A549 (cell line): Measurements from ENCODE around the gene AMPD1. TPM values are rescaled to one million over a fixed set of nuclear protein-coding genes. Genes with fewer than 3 reads are reported as not detected.

ENCODE experiments used
- ATAC-seq, 2 experiments: fragments of 200-7000 bp in 1 of 2; fragments of >200 bp in 1 of 2; cut with Nextera tagmentation in 1 of 2; cut with Tn5 transposase in 1 of 2; 3 replicates each; pipeline versions ENCODE4 v1.8.0 to v1.9.1; 2018 to 2020; ENCODE audit warnings: mild to moderate bottlenecking in 1 of 2, moderate library complexity in 1 of 2
- CTCF ChIA-PET: fragments of 300-600 bp; sonication (Branson Sonifier 250); formaldehyde crosslinking; extraction: SDS; loops from one replicate; lab custom pipeline; 2021; ENCODE audit warnings: antibody characterized with exemption, inconsistent platforms; lab: Yijun Ruan, JAX
- POLR2A ChIA-PET: fragments of 350-600 bp; formaldehyde crosslinking; extraction: SDS; loops from one replicate; lab custom pipeline; 2021; ENCODE audit warnings: antibody characterized with exemption, inconsistent platforms; lab: Yijun Ruan, JAX
- DNase-seq, 2 experiments: peaks; one replicate each; pipeline versions ENCODE4 v3.0.0 to v3.0.0-alpha.2; 2011 to 2016; ENCODE audit warnings: low read depth in 1 of 2, low spot score in 1 of 2
- FAIRE-seq: peaks from 2 replicates; lab custom pipeline; 2011; peaks lifted over from hg19 to GRCh38; lab: Jason Lieb, UNC
- H3K27ac ChIP-seq, 2 experiments: fragments of >200 bp; sonication (Bioruptor Twin); formaldehyde crosslinking; 3 replicates each; pipeline ENCODE4 v1.5.1; 2016 to 2017
- H3K4me1 ChIP-seq: fragments of >200 bp; sonication (Bioruptor Twin); formaldehyde crosslinking; 3 replicates; pipeline ENCODE4 v1.6.1; 2016
- H3K4me2 ChIP-seq: fragments of >200 bp; sonication (Bioruptor Twin); formaldehyde crosslinking; 3 replicates; pipeline ENCODE4 v1.6.1; 2016
- H3K4me3 ChIP-seq: fragments of >200 bp; sonication (Bioruptor Twin); formaldehyde crosslinking; 3 replicates; pipeline ENCODE4 v1.5.1; 2016
- H3K9me3 ChIP-seq: fragments of >200 bp; sonication (Bioruptor Twin); formaldehyde crosslinking; 3 replicates; pipeline ENCODE4 v1.6.1; 2016
- CBX2 ChIP-seq: fragments of 200-600 bp; sonication (generic); IDR thresholded peaks from 2 replicates; pipeline ENCODE4 v1.6.1; 2016; ENCODE audit warnings: low read depth, mild to moderate bottlenecking, borderline replicate concordance
- CBX8 ChIP-seq: fragments of 200-600 bp; sonication (generic); IDR thresholded peaks from 2 replicates; pipeline ENCODE4 v1.6.1; 2016
- CEBPB ChIP-seq, 2 experiments: fragments of >200 bp in 1 of 2; sonication (Bioruptor Twin) in 1 of 2; formaldehyde crosslinking in 1 of 2; IDR thresholded peaks; 2 replicates each; pipeline ENCODE4 v1.6.1; 2012 to 2016
- EP300 ChIP-seq, 2 experiments: fragments of >200 bp; sonication (Bioruptor Twin); formaldehyde crosslinking; IDR thresholded peaks; 2 replicates in 1 of 2; 3 replicates in 1 of 2; pipeline ENCODE4 v1.6.1; 2016 to 2017
- ESRRA ChIP-seq: fragments of 150-350 bp; IDR thresholded peaks from 2 replicates; pipeline ENCODE4 v1.6.1; 2014; ENCODE audit warnings: mild to moderate bottlenecking, low read length, borderline replicate concordance
- FOXS1 ChIP-seq: fragments of 250-450 bp; sonication (Bioruptor Pico); IDR thresholded peaks from 2 replicates; pipeline ENCODE4 v1.5.0; 2020; ENCODE audit warnings: mild to moderate bottlenecking, moderate library complexity
- GATA3 ChIP-seq: IDR thresholded peaks from 2 replicates; pipeline ENCODE4 v1.6.1; 2012; ENCODE audit warnings: borderline replicate concordance
- HEYL ChIP-seq: fragments of 250-450 bp; sonication (Bioruptor Pico); IDR thresholded peaks from 2 replicates; pipeline ENCODE4 v1.8.0; 2021; ENCODE audit warnings: mild to moderate bottlenecking, moderate library complexity
- HOXB13 ChIP-seq: fragments of 250-450 bp; sonication (Bioruptor Pico); IDR thresholded peaks from 2 replicates; pipeline ENCODE4 v1.5.0; 2020; ENCODE audit warnings: low read depth, mild to moderate bottlenecking, moderate library complexity
- JUN ChIP-seq, 2 experiments: fragments of >200 bp; sonication (Bioruptor Twin); formaldehyde crosslinking; IDR thresholded peaks; 2 replicates in 1 of 2; 3 replicates in 1 of 2; pipeline ENCODE4 v1.6.1; 2016 to 2017
- JUNB ChIP-seq: fragments of >200 bp; sonication (Bioruptor Twin); formaldehyde crosslinking; IDR thresholded peaks from 2 replicates; pipeline ENCODE4 v1.6.1; 2016
- NFE2L2 ChIP-seq: fragments of 150-350 bp; conservative IDR thresholded peaks from 2 replicates; pipeline ENCODE4 v1.6.1; 2014; ENCODE audit warnings: low read length
- NPAS2 ChIP-seq: fragments of 250-450 bp; sonication (Bioruptor Pico); IDR thresholded peaks from 2 replicates; pipeline ENCODE4 v1.8.0; 2022; ENCODE audit warnings: mild to moderate bottlenecking, moderate library complexity, borderline replicate concordance
- NR3C1 ChIP-seq: fragments of >200 bp; sonication (Bioruptor Twin); formaldehyde crosslinking; IDR thresholded peaks from 3 replicates; pipeline ENCODE4 v1.6.1; 2017
- PBX3 ChIP-seq: IDR thresholded peaks from 2 replicates; pipeline ENCODE4 v1.6.1; 2012
- POLR2A ChIP-seq: IDR thresholded peaks from 2 replicates; pipeline ENCODE4 v1.6.1; 2012; ENCODE audit warnings: mild to moderate bottlenecking, low read length
- POLR2AphosphoS2 ChIP-seq: conservative IDR thresholded peaks from 2 replicates; pipeline ENCODE4 v1.6.1; 2012; ENCODE audit warnings: low read length, improper control_type of control experiment, inconsistent platforms
- RAD21 ChIP-seq, 2 experiments: fragments of >200 bp in 1 of 2; sonication (Bioruptor Twin) in 1 of 2; formaldehyde crosslinking in 1 of 2; IDR thresholded peaks in 1 of 2; conservative IDR thresholded peaks in 1 of 2; 2 replicates in 1 of 2; 3 replicates in 1 of 2; pipeline ENCODE4 v1.6.1; 2012 to 2018; ENCODE audit warnings: inconsistent platforms in 1 of 2
- RCOR1 ChIP-seq: fragments of 150-350 bp; IDR thresholded peaks from 2 replicates; pipeline ENCODE4 v1.6.1; 2014; ENCODE audit warnings: antibody characterized with exemption, low read length, low read depth
- REST ChIP-seq: fragments of 200-600 bp; sonication (generic); IDR thresholded peaks from 2 replicates; pipeline ENCODE4 v1.6.1; 2016; ENCODE audit warnings: antibody characterized with exemption, mild to moderate bottlenecking, moderate library complexity
- RFX5 ChIP-seq: fragments of 450-650 bp; IDR thresholded peaks from 2 replicates; pipeline ENCODE4 v1.7.1; 2014; ENCODE audit warnings: antibody characterized with exemption, mild to moderate bottlenecking, moderate library complexity
- TFCP2L1 ChIP-seq: fragments of 250-450 bp; sonication (Bioruptor Pico); IDR thresholded peaks from 2 replicates; pipeline ENCODE4 v1.5.0; 2021; ENCODE audit warnings: mild to moderate bottlenecking
- ZFP36 ChIP-seq: fragments of 450-650 bp; IDR thresholded peaks from 2 replicates; pipeline ENCODE4 v1.6.1; 2014; ENCODE audit warnings: borderline replicate concordance; ENCODE audit not compliant: partially characterized antibody
- ZSCAN20 ChIP-seq: fragments of 250-450 bp; sonication (Bioruptor Pico); IDR thresholded peaks from 2 replicates; pipeline ENCODE4 v1.8.0; 2022; ENCODE audit warnings: mild to moderate bottlenecking, moderate library complexity
- WGBS: methylation state at CpG from one replicate; pipeline ENCODE4 v1.1.6; 2017; ENCODE audit errors: missing lambda C conversion rate; 5-methylcytosine and 5-hydroxymethylcytosine counted together
- polyA plus RNA-seq, 4 experiments: library from polyadenylated mRNA; depleted of rRNA in 3 of 4; stranded (reverse); fragments of >200 nt; fragmentation: RNase III in 1 of 4; extraction: RNeasy Plus Mini Kit Qiagen cat#74134 plus additional on column Dnase treatment in 1 of 4; gene quantifications; 2 replicates in 3 of 4; 3 replicates in 1 of 4; pipeline ENCODE4 v1.2.3, GENCODE V29; 2011 to 2017
- TF ChIP-seq, protein P1 (sequence below): fragments of 450-650 bp; IDR thresholded peaks from 2 replicates; pipeline ENCODE4 v1.6.1; 2014; ENCODE audit warnings: antibody characterized with exemption
- TF ChIP-seq, protein P2 (sequence below): fragments of 150-350 bp; IDR thresholded peaks from 2 replicates; pipeline ENCODE4 v1.6.1; 2014; ENCODE audit warnings: low read depth, mild to moderate bottlenecking, low read length
- TF ChIP-seq, protein P3 (sequence below): IDR thresholded peaks from 2 replicates; pipeline ENCODE4 v1.6.1; 2012
- TF ChIP-seq, protein P4 (sequence below): fragments of 250-450 bp; sonication (Bioruptor Pico); IDR thresholded peaks from 2 replicates; pipeline ENCODE4 v1.5.0; 2021; ENCODE audit warnings: mild to moderate bottlenecking, moderate library complexity, borderline replicate concordance

The AMPD1 gene
- polyA plus RNA-seq, 2 of the 4 experiments (the other 2 are of a cell fraction), result not detected

DNA sequence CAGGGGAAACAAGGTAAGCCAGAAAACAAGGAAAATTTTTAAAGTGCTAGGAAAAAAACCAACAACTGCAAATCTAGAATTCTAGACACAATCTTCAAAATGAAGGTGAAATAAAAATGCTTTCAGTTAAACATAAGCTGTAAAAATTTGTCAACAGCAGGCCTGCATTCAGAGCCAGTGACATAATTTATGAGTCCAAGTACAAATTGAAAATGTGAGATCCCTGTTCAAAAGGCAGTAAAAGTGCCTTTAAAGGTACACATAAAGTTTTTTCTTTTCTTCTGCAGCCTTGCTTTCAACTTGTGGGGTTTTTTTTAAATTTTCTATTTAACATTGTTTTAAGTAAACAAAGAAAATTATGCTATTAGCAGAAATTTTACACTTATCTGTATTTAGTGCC is 62.9 kb downstream of the AMPD1 start:
- no peak for ATAC-seq
- H3K9me3 ChIP-seq, result no peaks in the 10 kb centered on the region
- TF ChIP-seq, protein P1, sequence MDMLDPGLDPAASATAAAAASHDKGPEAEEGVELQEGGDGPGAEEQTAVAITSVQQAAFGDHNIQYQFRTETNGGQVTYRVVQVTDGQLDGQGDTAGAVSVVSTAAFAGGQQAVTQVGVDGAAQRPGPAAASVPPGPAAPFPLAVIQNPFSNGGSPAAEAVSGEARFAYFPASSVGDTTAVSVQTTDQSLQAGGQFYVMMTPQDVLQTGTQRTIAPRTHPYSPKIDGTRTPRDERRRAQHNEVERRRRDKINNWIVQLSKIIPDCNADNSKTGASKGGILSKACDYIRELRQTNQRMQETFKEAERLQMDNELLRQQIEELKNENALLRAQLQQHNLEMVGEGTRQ, result no peak
- TF ChIP-seq CBX2, result no peak
- no peak for TF ChIP-seq CBX8
- TF ChIP-seq, protein P2, sequence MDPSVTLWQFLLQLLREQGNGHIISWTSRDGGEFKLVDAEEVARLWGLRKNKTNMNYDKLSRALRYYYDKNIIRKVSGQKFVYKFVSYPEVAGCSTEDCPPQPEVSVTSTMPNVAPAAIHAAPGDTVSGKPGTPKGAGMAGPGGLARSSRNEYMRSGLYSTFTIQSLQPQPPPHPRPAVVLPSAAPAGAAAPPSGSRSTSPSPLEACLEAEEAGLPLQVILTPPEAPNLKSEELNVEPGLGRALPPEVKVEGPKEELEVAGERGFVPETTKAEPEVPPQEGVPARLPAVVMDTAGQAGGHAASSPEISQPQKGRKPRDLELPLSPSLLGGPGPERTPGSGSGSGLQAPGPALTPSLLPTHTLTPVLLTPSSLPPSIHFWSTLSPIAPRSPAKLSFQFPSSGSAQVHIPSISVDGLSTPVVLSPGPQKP, result no peak
- TF ChIP-seq JUNB, result no peak
- no peak for TF ChIP-seq TFCP2L1 (CRISPR knock-in tag)
- no peak for TF ChIP-seq ZFP36
- TF ChIP-seq JUN (IDR thresholded peaks at IDR 0.05), result no peak
- no peak for TF ChIP-seq POLR2AphosphoS2
- no peak for TF ChIP-seq NFE2L2
- no peak for TF ChIP-seq ZSCAN20 (CRISPR knock-in tag)
- TF ChIP-seq ESRRA, result no peak
- no peak for TF ChIP-seq REST
- no peak for TF ChIP-seq NPAS2 (CRISPR knock-in tag)
- TF ChIP-seq RAD21 (conservative IDR thresholded peaks at IDR 0.05 in 1 of 2, IDR thresholded peaks at IDR 0.05 in 1 of 2), result no peak
- TF ChIP-seq GATA3, result no peak
- no peak for TF ChIP-seq CEBPB (IDR thresholded peaks at IDR 0.05)
- no peak for TF ChIP-seq HOXB13 (CRISPR knock-in tag)
- no peak for TF ChIP-seq FOXS1 (CRISPR knock-in tag)
- CTCF ChIA-PET, result no interaction called here
- no peak overlapping the region for H3K4me3 ChIP-seq
- no peak overlapping the region for H3K27ac ChIP-seq
- no peak for DNase-seq
- no peaks in the 10 kb centered on the region for H3K4me1 ChIP-seq
- no peak for FAIRE-seq
- POLR2A ChIA-PET, result no interaction called here
- no peak overlapping the region for H3K4me2 ChIP-seq

DNA sequence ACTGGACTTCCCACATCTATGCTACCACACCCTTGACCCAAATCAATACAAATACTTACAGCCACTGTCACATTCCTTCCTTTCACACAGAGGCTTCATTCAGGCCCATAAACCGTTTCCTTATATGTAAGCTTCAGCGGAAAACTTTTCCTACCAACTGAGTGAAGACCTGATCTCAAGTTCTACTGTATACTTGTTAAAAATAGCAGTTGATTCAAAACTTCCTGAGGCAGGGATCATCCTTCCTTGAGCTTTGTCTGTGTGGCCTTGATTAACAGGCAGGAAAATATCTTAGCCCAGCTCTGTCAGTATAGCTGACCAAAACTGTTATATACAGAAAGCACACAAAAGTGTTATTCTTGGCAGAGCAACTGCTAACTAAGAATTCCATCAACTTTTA is 68.2 kb downstream of the AMPD1 start:
- H3K27ac ChIP-seq, result no peak overlapping the region
- no peak overlapping the region for H3K4me3 ChIP-seq
- DNase-seq (no peak), FAIRE-seq (no peak), ATAC-seq (no peak)
- H3K4me1 ChIP-seq, result no peaks in the 10 kb centered on the region
- H3K9me3 ChIP-seq, result no peaks in the 10 kb centered on the region
- ChIA-PET POLR2A (interaction anchor here (0.6 kb wide), 1 partner anchor 306 kb away, joined by 3 read pairs; no protein-coding TSS in a partner anchor), CTCF (no interaction called here)
- 6% methylated on average over 2 of the region's 2 CpGs for WGBS
- no peak for TF ChIP-seq RCOR1
- TF ChIP-seq, protein P2, result no peak
- no peak for TF ChIP-seq POLR2A
- no peak for TF ChIP-seq NFE2L2
- TF ChIP-seq, protein P3, sequence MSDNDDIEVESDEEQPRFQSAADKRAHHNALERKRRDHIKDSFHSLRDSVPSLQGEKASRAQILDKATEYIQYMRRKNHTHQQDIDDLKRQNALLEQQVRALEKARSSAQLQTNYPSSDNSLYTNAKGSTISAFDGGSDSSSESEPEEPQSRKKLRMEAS, result no peak
- no peak for TF ChIP-seq HEYL (CRISPR knock-in tag)
- TF ChIP-seq PBX3, result no peak
- no peak for TF ChIP-seq NR3C1
- TF ChIP-seq, protein P4, sequence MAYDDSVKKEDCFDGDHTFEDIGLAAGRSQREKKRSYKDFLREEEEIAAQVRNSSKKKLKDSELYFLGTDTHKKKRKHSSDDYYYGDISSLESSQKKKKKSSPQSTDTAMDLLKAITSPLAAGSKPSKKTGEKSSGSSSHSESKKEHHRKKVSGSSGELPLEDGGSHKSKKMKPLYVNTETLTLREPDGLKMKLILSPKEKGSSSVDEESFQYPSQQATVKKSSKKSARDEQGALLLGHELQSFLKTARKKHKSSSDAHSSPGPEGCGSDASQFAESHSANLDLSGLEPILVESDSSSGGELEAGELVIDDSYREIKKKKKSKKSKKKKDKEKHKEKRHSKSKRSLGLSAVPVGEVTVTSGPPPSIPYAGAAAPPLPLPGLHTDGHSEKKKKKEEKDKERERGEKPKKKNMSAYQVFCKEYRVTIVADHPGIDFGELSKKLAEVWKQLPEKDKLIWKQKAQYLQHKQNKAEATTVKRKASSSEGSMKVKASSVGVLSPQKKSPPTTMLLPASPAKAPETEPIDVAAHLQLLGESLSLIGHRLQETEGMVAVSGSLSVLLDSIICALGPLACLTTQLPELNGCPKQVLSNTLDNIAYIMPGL (CRISPR knock-in tag), result no peak
- TF ChIP-seq RFX5, result no peak
- TF ChIP-seq EP300 (IDR thresholded peaks at IDR 0.05), result no peak
- no peak for TF ChIP-seq ZSCAN20 (CRISPR knock-in tag)
- no peak overlapping the region for H3K4me2 ChIP-seq
